Transverse colon (tissue), 4 donors: Measurements from ENCODE around the gene SRPX. TPM values are rescaled to one million over a fixed set of nuclear protein-coding genes. Genes with fewer than 3 reads are reported as not detected.

Experiments
- DNase-seq: peaks from one replicate; pipeline ENCODE4 v3.0.0-alpha.2; 2019
- H3K27ac ChIP-seq, 4 donors: fragments of 200-600 bp; sonication (generic); 2 replicates each; pipeline ENCODE4 v1.5.1; 2016 to 2018; ENCODE audit warnings: inconsistent platforms in 4 of 4
- H3K27me3 ChIP-seq: fragments of 200-600 bp; sonication (generic); 2 replicates; pipeline ENCODE4 v1.5.1; 2017; ENCODE audit warnings: inconsistent platforms
- H3K36me3 ChIP-seq, 4 donors: fragments of 200-600 bp; sonication (generic); 2 replicates each; pipeline ENCODE4 v1.5.1; 2017 to 2019; ENCODE audit warnings: inconsistent platforms in 4 of 4
- H3K4me1 ChIP-seq, 4 donors: fragments of 200-600 bp; sonication (generic); 2 replicates each; pipeline ENCODE4 v1.5.1; 2017 to 2020; ENCODE audit warnings: inconsistent platforms in 4 of 4
- H3K4me3 ChIP-seq, 4 donors: fragments of 200-600 bp; sonication (generic); 1 replicate in 1 of 4; 2 replicates in 3 of 4; pipeline versions ENCODE4 v1.5.1 to v1.6.1; 2017 to 2019; ENCODE audit warnings: inconsistent platforms in 4 of 4
- H3K9me3 ChIP-seq, 2 donors: fragments of 200-600 bp; sonication (generic); 2 replicates each; pipeline ENCODE4 v1.5.1; 2017 to 2019; ENCODE audit warnings: inconsistent platforms in 2 of 2
- EP300 ChIP-seq: sonication (generic); formaldehyde crosslinking; IDR thresholded peaks from one replicate; pipeline ENCODE4 v1.6.1; 2017; ENCODE audit warnings: antibody characterized with exemption, low read depth
- POLR2A ChIP-seq: fragments of 450-650 bp; IDR thresholded peaks from one replicate; pipeline ENCODE4 v1.6.1; 2016; ENCODE audit warnings: antibody characterized with exemption, mild to moderate bottlenecking, moderate library complexity
- POLR2AphosphoS5 ChIP-seq, 3 donors: sonication (generic); formaldehyde crosslinking; IDR thresholded peaks; one replicate each; pipeline ENCODE4 v1.6.1; 2016; ENCODE audit warnings: antibody characterized with exemption in 3 of 3
- WGBS, 2 donors: methylation state at CpG; one replicate each; pipeline ENCODE4 v1.1.5; 2018; ENCODE audit warnings: low coverage in 1 of 2; 5-methylcytosine and 5-hydroxymethylcytosine counted together
- in situ Hi-C, 4 donors: fragments of 200-750 bp; cut with MboI; loops; one replicate each; pipeline versions ENCODE4 v1.15.0 to v1.15.1; 2017; ENCODE audit warnings: low sequenced_read_pairs in 3 of 4, low pct_ligation_motif_present in 1 of 4, low pct_unique_long_range_greater_than_20kb in 1 of 4
- intact Hi-C: fragments of 100-400 bp; cut with DNase I; formaldehyde crosslinking; loops from one replicate; pipeline ENCODE4 v1.15.1; 2023; ENCODE audit warnings: low total_unique reads
- total RNA-seq, 4 donors: library from RNA; depleted of rRNA; stranded (reverse); fragments of >200 nt; gene quantifications; one replicate each; pipeline ENCODE4 v1.1.0, GENCODE V29; 2016
- TF ChIP-seq, protein P1 (sequence below), 5 experiments: fragments of 200-600 bp in 3 of 5; fragments of 450-650 bp in 2 of 5; sonication (generic) in 3 of 5; IDR thresholded peaks; 1 replicate in 2 of 5; 2 replicates in 3 of 5; pipeline ENCODE4 v1.5.1; 2016 to 2017; ENCODE audit warnings: antibody characterized with exemption in 5 of 5, inconsistent platforms in 3 of 5, mild to moderate bottlenecking in 2 of 5, moderate library complexity in 1 of 5

The SRPX gene
- total RNA-seq, 4 donors from 2014 or later: 16.1 to 43.6 (median 38.6) TPM

DNA sequence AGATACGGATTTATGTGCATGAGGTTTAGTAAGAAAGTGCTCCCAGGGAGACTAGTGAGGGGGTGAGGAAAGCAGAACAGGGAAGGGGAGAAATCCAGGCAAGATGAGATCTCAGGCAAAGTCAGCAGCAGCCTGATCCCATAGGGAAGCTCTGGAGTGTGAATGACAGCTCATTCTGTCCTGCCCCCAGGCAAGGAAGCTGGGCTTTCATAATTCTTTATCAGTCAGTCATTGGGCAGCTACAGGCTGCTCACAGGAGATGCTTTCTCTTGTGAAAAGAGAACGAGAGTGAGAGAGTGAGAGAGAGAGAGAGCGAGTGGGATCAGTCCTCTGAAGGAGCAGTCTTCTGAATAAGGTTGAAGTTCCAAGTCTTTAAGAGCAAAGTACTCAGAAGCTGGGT, 48.1 kb downstream of the SRPX start:
- Histone ChIP-seq H3K9me3 (no peaks in the 10 kb centered on the region), H3K27ac (no peak overlapping the region), H3K27me3 (no peaks in the 10 kb centered on the region), H3K4me3 (no peak overlapping the region), H3K36me3 (no peaks in the 10 kb centered on the region), H3K4me1 (no peaks in the 10 kb centered on the region)
- in situ Hi-C loops: loop anchor here in 3 of 4 donors (10.0 to 25.0 kb wide), 2 partner anchors 235 to 248 kb away; no protein-coding TSS in a partner anchor
- intact Hi-C loops: no loop called here
- 63% methylated on average over 3 of the region's 3 CpGs; no CpG with 5 or more reads in 1 of the 2 donors for WGBS, 2 donors
- DNase-seq: no peak
- no peak for TF ChIP-seq POLR2A
- TF ChIP-seq, protein P1, sequence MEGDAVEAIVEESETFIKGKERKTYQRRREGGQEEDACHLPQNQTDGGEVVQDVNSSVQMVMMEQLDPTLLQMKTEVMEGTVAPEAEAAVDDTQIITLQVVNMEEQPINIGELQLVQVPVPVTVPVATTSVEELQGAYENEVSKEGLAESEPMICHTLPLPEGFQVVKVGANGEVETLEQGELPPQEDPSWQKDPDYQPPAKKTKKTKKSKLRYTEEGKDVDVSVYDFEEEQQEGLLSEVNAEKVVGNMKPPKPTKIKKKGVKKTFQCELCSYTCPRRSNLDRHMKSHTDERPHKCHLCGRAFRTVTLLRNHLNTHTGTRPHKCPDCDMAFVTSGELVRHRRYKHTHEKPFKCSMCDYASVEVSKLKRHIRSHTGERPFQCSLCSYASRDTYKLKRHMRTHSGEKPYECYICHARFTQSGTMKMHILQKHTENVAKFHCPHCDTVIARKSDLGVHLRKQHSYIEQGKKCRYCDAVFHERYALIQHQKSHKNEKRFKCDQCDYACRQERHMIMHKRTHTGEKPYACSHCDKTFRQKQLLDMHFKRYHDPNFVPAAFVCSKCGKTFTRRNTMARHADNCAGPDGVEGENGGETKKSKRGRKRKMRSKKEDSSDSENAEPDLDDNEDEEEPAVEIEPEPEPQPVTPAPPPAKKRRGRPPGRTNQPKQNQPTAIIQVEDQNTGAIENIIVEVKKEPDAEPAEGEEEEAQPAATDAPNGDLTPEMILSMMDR (IDR thresholded peaks at IDR 0.05): no peak

DNA sequence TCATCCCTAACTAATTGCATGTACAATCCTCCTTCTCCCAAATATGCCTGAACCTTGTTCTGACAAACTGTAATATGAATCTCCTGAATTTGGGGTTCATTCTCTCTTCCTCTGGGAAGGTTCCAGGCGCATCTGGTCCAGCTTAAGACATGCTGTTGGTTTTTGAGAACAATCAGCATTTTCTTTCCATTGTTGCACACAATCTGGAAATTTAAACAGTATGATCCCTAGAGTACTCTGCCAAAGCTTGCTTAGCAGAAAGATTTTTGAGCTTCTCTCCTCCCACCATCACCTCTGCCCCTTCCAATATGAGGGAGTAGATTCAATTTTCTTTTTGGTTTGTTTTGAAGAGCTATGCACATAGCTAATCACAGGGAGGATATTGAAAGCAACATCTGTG, 50.1 kb downstream of the SRPX start:
- WGBS, 2 donors: 80% methylated on average over 1 of the region's 1 CpG
- Histone ChIP-seq H3K27ac (no peak overlapping the region), H3K9me3 (no peaks in the 10 kb centered on the region)

DNA sequence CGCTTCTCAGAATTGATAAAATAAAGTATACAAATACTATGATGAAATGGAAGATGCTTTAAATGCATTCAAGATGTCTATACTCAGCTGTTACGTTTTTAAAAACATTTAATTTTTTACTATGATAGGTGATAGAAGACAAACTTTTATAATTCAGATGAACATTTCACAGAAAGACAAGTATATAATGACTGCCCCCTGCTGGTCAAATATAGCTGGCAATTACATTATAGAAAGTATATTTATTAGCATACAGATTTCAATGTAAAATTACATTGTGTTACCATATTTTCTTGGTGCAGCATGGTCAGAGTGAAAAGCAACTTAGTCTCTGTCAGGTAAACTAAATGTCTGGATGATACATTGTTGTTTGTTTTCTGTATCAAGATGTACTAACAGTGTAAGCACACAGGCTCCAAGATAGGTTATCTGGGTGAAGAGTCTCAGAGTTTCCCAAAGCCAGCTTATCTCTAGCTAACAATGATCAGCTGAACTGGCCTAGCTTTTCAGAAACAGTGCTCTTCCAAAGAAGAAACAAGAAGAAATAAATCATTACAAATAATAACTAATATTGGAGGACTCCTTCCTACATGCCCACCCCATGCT, 54.1 kb downstream of the SRPX start:
- DNase-seq: no peak
- Histone ChIP-seq H3K27ac (no peak overlapping the region), H3K9me3 (no peaks in the 10 kb centered on the region), H3K36me3 (no peaks in the 10 kb centered on the region), H3K4me3 (no peak overlapping the region), H3K27me3 (no peaks in the 10 kb centered on the region), H3K4me1 (no peaks in the 10 kb centered on the region)
- WGBS, 2 donors: 42 to 50% methylated on average over 2 of the region's 2 CpGs
- intact Hi-C loops (no loop called here), in situ Hi-C loops (loop anchor here in 2 of 4 donors (10.0 to 25.0 kb wide), 2 partner anchors 229 to 242 kb away; no protein-coding TSS in a partner anchor)
- TF ChIP-seq POLR2A: no peak
- TF ChIP-seq, protein P1 (IDR thresholded peaks at IDR 0.05): peak; percentile 52 to 60 (median 54)

More for the DNA sequence above, 50.1 kb downstream of the SRPX start:
- Histone ChIP-seq H3K4me1 (no peaks in the 10 kb centered on the region), H3K27me3 (no peaks in the 10 kb centered on the region), H3K36me3 (no peaks in the 10 kb centered on the region), H3K4me3 (no peak overlapping the region)
- DNase-seq: no peak
- in situ Hi-C loops: loop anchor here in 3 of 4 donors (10.0 to 25.0 kb wide), 2 partner anchors 233 to 246 kb away; no protein-coding TSS in a partner anchor
- intact Hi-C loops: no loop called here
- no peak for TF ChIP-seq POLR2A
- TF ChIP-seq EP300: no peak
- TF ChIP-seq, protein P1 (IDR thresholded peaks at IDR 0.05): no peak
- TF ChIP-seq POLR2AphosphoS5 (IDR thresholded peaks at IDR 0.05): no peak

DNA sequence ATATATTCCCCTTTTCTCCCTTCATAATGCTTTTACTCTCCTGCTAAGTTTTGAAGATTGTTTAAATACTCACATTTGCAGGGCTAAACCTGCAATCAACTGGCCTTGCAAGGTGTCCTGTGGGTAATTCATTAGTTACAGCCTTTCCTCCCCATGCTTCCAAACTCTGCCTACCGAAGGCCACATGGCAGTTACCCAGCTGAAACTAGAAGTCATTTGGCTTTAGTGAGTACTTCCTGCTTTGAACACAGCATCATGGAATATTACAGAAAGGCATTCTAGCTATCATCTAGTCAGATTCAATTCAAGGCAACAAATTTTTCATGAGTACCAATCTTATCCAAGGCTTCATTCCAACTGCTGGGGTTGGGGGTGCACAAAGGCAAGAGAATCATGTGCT, 55.6 kb downstream of the SRPX start:
- no peaks in the 10 kb centered on the region for H3K4me1 ChIP-seq
- no peaks in the 10 kb centered on the region for H3K9me3 ChIP-seq
- DNase-seq: no peak
- no peak overlapping the region for H3K27ac ChIP-seq
- TF ChIP-seq POLR2AphosphoS5 (IDR thresholded peaks at IDR 0.05) (no peak), POLR2A (no peak)
- TF ChIP-seq, protein P1 (IDR thresholded peaks at IDR 0.05): no peak
- in situ Hi-C loops (loop anchor here in 2 of 4 donors (10.0 to 25.0 kb wide), 2 partner anchors 228 to 240 kb away; no protein-coding TSS in a partner anchor), intact Hi-C loops (no loop called here)
- 58% methylated on average over 1 of the region's 1 CpG; no CpG with 5 or more reads in 1 of the 2 donors for WGBS, 2 donors
- H3K4me3 ChIP-seq: no peak overlapping the region
- no peaks in the 10 kb centered on the region for H3K27me3 ChIP-seq
- H3K36me3 ChIP-seq: no peaks in the 10 kb centered on the region
